Measurements from ENCODE around the gene CYP26B1.
A peak's percentile ranks its signal among the peaks of the same experiment; 100 is the strongest.

CYP26B1 gene

GRCh38 chr2:72139874-72140620 lies 7.6 kb downstream of the CYP26B1 start:
- POLR2A ChIA-PET (ENCODE audit: low non-redundant PET), result no interaction called here
- peak overlapping the region; percentile 22 for H3K27ac ChIP-seq
- no peak for TF ChIP-seq CTCF (conservative IDR thresholded peaks at IDR 0.05; ENCODE audit: low read depth)
- DNase-seq (ENCODE audit: low spot score), result no peak
- CTCF ChIA-PET, result interaction anchor here (0.7 to 1.6 kb wide), 2 partner anchors 216 to 723 kb away, joined by 3 to 7 read pairs; no protein-coding TSS in a partner anchor

GRCh38 chr2:72139471-72139873 lies 8.2 kb downstream of the CYP26B1 start:
- no peak for DNase-seq (ENCODE audit: low spot score)
- ChIA-PET CTCF (interaction anchor here (1.6 kb wide), 1 partner anchor 216 kb away, joined by 7 read pairs; no protein-coding TSS in a partner anchor), POLR2A (ENCODE audit: low non-redundant PET) (no interaction called here)
- TF ChIP-seq CTCF (conservative IDR thresholded peaks at IDR 0.05; ENCODE audit: low read depth), result no peak
- peak overlapping the region; percentile 22 for H3K27ac ChIP-seq

- no peak for TF ChIP-seq CTCF (conservative IDR thresholded peaks at IDR 0.05; ENCODE audit: low read depth)
- CTCF ChIA-PET, result interaction anchor here (1.2 to 2.0 kb wide), 3 partner anchors 11 to 215 kb away, joined by 5 to 7 read pairs (median 6); no protein-coding TSS in a partner anchor
- DNase-seq (ENCODE audit: low spot score), result no peak
- H3K27ac ChIP-seq, result peak overlapping the region; percentile 22
- POLR2A ChIA-PET (ENCODE audit: low non-redundant PET), result no interaction called here
These were observed 8.7 kb downstream of the CYP26B1 start for GRCh38 chr2:72138921-72139381.

- ChIA-PET CTCF (interaction anchor here (0.9 to 2.0 kb wide), 5 partner anchors 11 to 215 kb away, joined by 3 to 6 read pairs (median 3); no protein-coding TSS in a partner anchor), POLR2A (ENCODE audit: low non-redundant PET) (no interaction called here)
- DNase-seq (ENCODE audit: low spot score), result no peak
- no peak for TF ChIP-seq CTCF (conservative IDR thresholded peaks at IDR 0.05; ENCODE audit: low read depth)
- H3K27ac ChIP-seq, result peak overlapping the region; percentile 22
These were observed 9.4 kb downstream of the CYP26B1 start for GRCh38 chr2:72138011-72138881.

GRCh38 chr2:72137498-72138010 lies 10.1 kb downstream of the CYP26B1 start:
- peak overlapping the region; percentile 22; the same call in 1 of the 2 replicates for H3K27ac ChIP-seq
- peak; percentile 65 for DNase-seq (ENCODE audit: low spot score)
- CTCF ChIA-PET, result interaction anchor here (0.6 to 2.0 kb wide), 6 partner anchors 12 to 586 kb away, joined by 3 to 6 read pairs (median 3); no protein-coding TSS in a partner anchor
- POLR2A ChIA-PET (ENCODE audit: low non-redundant PET), result no interaction called here
- TF ChIP-seq CTCF (conservative IDR thresholded peaks at IDR 0.05; ENCODE audit: low read depth), result peak; percentile 96
